HepG2 (cell line): ENCODE results near the gene STARD10. TPM values are rescaled to one million over a fixed set of nuclear protein-coding genes. Genes with fewer than 3 reads are reported as not detected.

Experiments used
- AKAP8 ChIP-seq: sonication (generic); formaldehyde crosslinking; IDR thresholded peaks from 2 replicates; pipeline ENCODE4 v1.5.1; 2020; ENCODE audit warnings: mild to moderate bottlenecking, missing genetic modification reagents
- ATF7 ChIP-seq, 2 experiments: fragments of 450-650 bp in 1 of 2; sonication (generic) in 1 of 2; formaldehyde crosslinking in 1 of 2; IDR thresholded peaks; 2 replicates each; pipeline versions ENCODE4 v1.4.0 to v1.6.1; 2016 to 2020; ENCODE audit warnings: antibody characterized with exemption in 1 of 2, mild to moderate bottlenecking in 1 of 2, missing genetic modification reagents in 1 of 2
- HOXA5 ChIP-seq: sonication (generic); formaldehyde crosslinking; IDR thresholded peaks from 2 replicates; pipeline ENCODE4 v1.4.0; 2020; ENCODE audit warnings: missing genetic modification reagents
- MATR3 ChIP-seq: sonication (generic); formaldehyde crosslinking; IDR thresholded peaks from 2 replicates; pipeline ENCODE4 v1.4.0; 2020; ENCODE audit warnings: missing genetic modification reagents
- MIER2 ChIP-seq: IDR thresholded peaks from 2 replicates; pipeline ENCODE4 v1.6.1; 2016; ENCODE audit warnings: missing biosample characterization, missing genetic modification reagents
- MZF1 ChIP-seq: sonication (generic); formaldehyde crosslinking; IDR thresholded peaks from 2 replicates; pipeline ENCODE4 v1.8.1; 2023; ENCODE audit warnings: mild to moderate bottlenecking, missing genetic modification reagents, borderline replicate concordance
- NBN ChIP-seq: fragments of 450-650 bp; conservative IDR thresholded peaks from 2 replicates; pipeline ENCODE4 v1.6.1; 2017
- NCOR1 ChIP-seq: fragments of 200-600 bp; sonication (generic); IDR thresholded peaks from 2 replicates; pipeline ENCODE4 v1.7.0; 2017; ENCODE audit warnings: antibody characterized with exemption, low read length, borderline replicate concordance
- SIN3A ChIP-seq: IDR thresholded peaks from 2 replicates; pipeline ENCODE4 v1.6.1; 2011; ENCODE audit warnings: low read depth, mild to moderate bottlenecking, control low read depth, low read length, borderline replicate concordance
- SMAD3 ChIP-seq: sonication (generic); formaldehyde crosslinking; IDR thresholded peaks from 2 replicates; pipeline ENCODE4 v1.4.0; 2020; ENCODE audit warnings: missing genetic modification reagents
- SP140L ChIP-seq: sonication (generic); formaldehyde crosslinking; IDR thresholded peaks from 2 replicates; pipeline ENCODE4 v1.4.0; 2020; ENCODE audit warnings: missing genetic modification reagents, borderline replicate concordance
- TCF12 ChIP-seq, 2 experiments: fragments of 450-650 bp in 1 of 2; sonication (generic) in 1 of 2; formaldehyde crosslinking in 1 of 2; IDR thresholded peaks; 2 replicates each; pipeline versions ENCODE4 v1.6.1 to v1.8.0; 2017 to 2022; ENCODE audit warnings: antibody characterized with exemption in 1 of 2, mild to moderate bottlenecking in 1 of 2, missing genetic modification reagents in 1 of 2, moderate library complexity in 1 of 2
- TOPORS ChIP-seq: sonication (generic); formaldehyde crosslinking; IDR thresholded peaks from 2 replicates; pipeline ENCODE4 v1.8.0; 2023; ENCODE audit warnings: mild to moderate bottlenecking, missing genetic modification reagents
- XRCC5 ChIP-seq: fragments of 200-400 bp; formaldehyde crosslinking; optimal IDR thresholded peaks from 2 replicates; pipeline ENCODE3; 2017; ENCODE audit warnings: mild to moderate bottlenecking, low read length
- ZEB1 ChIP-seq: IDR thresholded peaks from 2 replicates; pipeline ENCODE4 v1.6.1; 2012; ENCODE audit warnings: mild to moderate bottlenecking, low read depth, inconsistent platforms; ENCODE audit not compliant: insufficient replicate concordance
- ZMAT3 ChIP-seq: sonication (generic); formaldehyde crosslinking; conservative IDR thresholded peaks from 2 replicates; pipeline ENCODE4 v1.7.0; 2021; ENCODE audit warnings: missing genetic modification reagents
- ZNF124 ChIP-seq: sonication (generic); formaldehyde crosslinking; IDR thresholded peaks from 2 replicates; pipeline ENCODE4 v1.4.0; 2020; ENCODE audit warnings: missing genetic modification reagents
- ZNF17 ChIP-seq: sonication (generic); formaldehyde crosslinking; IDR thresholded peaks from 2 replicates; pipeline ENCODE4 v1.5.0; 2020; ENCODE audit warnings: mild to moderate bottlenecking, missing genetic modification reagents
- ZNF292 ChIP-seq: sonication (generic); formaldehyde crosslinking; IDR thresholded peaks from 2 replicates; pipeline ENCODE4 v1.8.1; 2022; ENCODE audit warnings: mild to moderate bottlenecking, low read depth, missing genetic modification reagents, borderline replicate concordance
- ZNF331 ChIP-seq: sonication (generic); formaldehyde crosslinking; IDR thresholded peaks from 2 replicates; pipeline ENCODE4 v1.4.0; 2020; ENCODE audit warnings: missing genetic modification reagents
- ZNF333 ChIP-seq: sonication (generic); formaldehyde crosslinking; IDR thresholded peaks from 2 replicates; pipeline ENCODE4 v1.4.0; 2020; ENCODE audit warnings: mild to moderate bottlenecking, missing genetic modification reagents, borderline replicate concordance
- ZNF432 ChIP-seq: sonication (generic); formaldehyde crosslinking; IDR thresholded peaks from 2 replicates; pipeline ENCODE4 v1.5.0; 2020; ENCODE audit warnings: missing genetic modification reagents, mild to moderate bottlenecking, borderline replicate concordance
- ZNF549 ChIP-seq: sonication (generic); formaldehyde crosslinking; IDR thresholded peaks from 2 replicates; pipeline ENCODE4 v1.5.0; 2020; ENCODE audit warnings: missing genetic modification reagents
- ZNF670 ChIP-seq: sonication (generic); formaldehyde crosslinking; IDR thresholded peaks from 2 replicates; pipeline ENCODE4 v1.8.0; 2022; ENCODE audit warnings: mild to moderate bottlenecking, missing genetic modification reagents, borderline replicate concordance
- polyA plus RNA-seq, 8 experiments: library from polyadenylated mRNA; depleted of rRNA in 3 of 8; stranded (reverse) in 7 of 8; unstranded in 1 of 8; fragments of >200 nt; fragmentation: Illumina TruSeq in 4 of 8; extraction: Trizol in 4 of 8; gene quantifications; 2 replicates each; pipeline versions ENCODE4 v1.2.1 to v1.2.3, GENCODE V29; 2011 to 2016; ENCODE audit warnings: low read depth in 4 of 8, missing spikeins in 1 of 8, mixed read lengths in 1 of 8; ENCODE audit not compliant: insufficient read depth in 1 of 8
- total RNA-seq, 5 experiments: library from RNA; depleted of rRNA; stranded (reverse); fragments of >200 nt; fragmentation: Illumina TruSeq; extraction: Trizol; gene quantifications; 2 replicates each; pipeline ENCODE4 v1.2.3, GENCODE V29; 2016; ENCODE audit warnings: low read depth in 1 of 5
- TF ChIP-seq, protein P1 (sequence below): sonication (generic); formaldehyde crosslinking; IDR thresholded peaks from 2 replicates; pipeline ENCODE4 v1.8.1; 2023; ENCODE audit warnings: missing genetic modification reagents, inconsistent platforms, borderline replicate concordance
- TF ChIP-seq, protein P2 (sequence below): sonication (generic); formaldehyde crosslinking; IDR thresholded peaks from 2 replicates; pipeline ENCODE4 v1.4.0; 2020; ENCODE audit warnings: mild to moderate bottlenecking, missing genetic modification reagents
- TF ChIP-seq, protein P3 (sequence below): sonication (generic); formaldehyde crosslinking; IDR thresholded peaks from 2 replicates; pipeline ENCODE4 v1.8.0; 2022; ENCODE audit warnings: missing genetic modification reagents, mild to moderate bottlenecking, moderate library complexity, borderline replicate concordance

STARD10 gene
- total and polyA plus RNA-seq, 2 of the 13 experiments (the other 11 are each of a cell fraction or from before 2014, with no cell fraction given) = 260 to 341 TPM

DNA sequence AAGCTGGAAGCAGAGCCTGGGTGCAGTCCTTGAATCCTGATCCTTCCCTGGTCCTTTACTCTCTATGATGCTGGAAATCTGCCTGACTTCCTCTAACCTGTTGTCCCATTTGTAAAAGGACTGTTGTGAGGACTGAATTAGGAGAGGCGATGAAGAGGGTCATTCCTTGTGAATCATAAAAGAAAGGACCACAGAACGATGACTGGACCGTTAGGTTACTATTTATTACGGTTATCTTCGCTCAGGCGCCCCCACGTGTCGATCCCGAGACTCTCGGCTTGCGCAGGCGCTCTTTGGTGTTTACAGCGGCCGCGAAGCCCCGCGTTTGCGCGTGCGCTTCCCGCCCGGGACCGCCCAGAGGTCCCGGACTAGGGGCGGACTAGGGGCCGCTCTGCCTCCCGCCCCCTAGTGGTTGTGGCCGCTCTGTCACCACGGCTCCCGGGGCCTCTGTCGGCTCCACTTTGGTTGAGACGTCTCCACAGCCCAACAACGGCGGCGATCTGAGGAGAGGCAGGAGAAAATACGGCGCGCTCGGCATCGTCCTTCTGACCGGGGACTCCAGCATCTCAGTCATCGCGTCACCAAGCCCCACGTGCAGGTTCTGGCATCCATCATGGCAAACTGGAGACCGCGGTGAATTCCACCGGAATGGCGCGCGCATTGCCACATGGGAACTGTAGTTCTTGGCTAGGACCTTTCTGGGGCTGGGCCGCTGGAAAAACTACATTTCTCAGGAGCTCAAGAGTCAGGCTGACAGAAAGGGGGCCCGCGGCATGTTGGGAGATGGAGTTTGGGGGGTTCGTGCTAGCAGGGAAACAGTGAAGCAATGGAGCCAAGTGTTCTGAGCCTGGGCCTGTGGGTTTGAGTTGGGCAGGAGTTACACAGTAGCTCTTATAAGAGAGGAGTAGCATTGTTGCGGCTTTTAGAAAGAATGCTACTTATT lies at the start of gene STARD10 (continued):
- TF ChIP-seq ZNF331 (CRISPR knock-in tag) = 0 out of 2 replicates have a peak, but pooled peaks have one; percentile 9
- peak; percentile 22 for TF ChIP-seq ZEB1
- no peak for TF ChIP-seq ZNF292 (CRISPR knock-in tag)
- no peak for TF ChIP-seq ZNF17 (CRISPR knock-in tag)
- TF ChIP-seq ZNF333 = no peak
- peak; percentile 95 for TF ChIP-seq XRCC5
- no peak for TF ChIP-seq ZNF549 (CRISPR knock-in tag)
- no peak for TF ChIP-seq MZF1 (CRISPR knock-in tag)
- TF ChIP-seq ATF7 (IDR thresholded peaks at IDR 0.05) = no peak
- no peak for TF ChIP-seq ATF7 (CRISPR knock-in tag; IDR thresholded peaks at IDR 0.05)
- no peak for TF ChIP-seq ZNF432 (CRISPR knock-in tag)
- no peak for TF ChIP-seq MATR3
- TF ChIP-seq HOXA5 (CRISPR knock-in tag) = peak; percentile 74; the same call in 1 of the 2 replicates
- TF ChIP-seq NBN = no peak
- TF ChIP-seq MIER2 = no peak
- no peak for TF ChIP-seq ZNF670
- no peak for TF ChIP-seq AKAP8 (CRISPR knock-in tag)
- TF ChIP-seq, protein P1, sequence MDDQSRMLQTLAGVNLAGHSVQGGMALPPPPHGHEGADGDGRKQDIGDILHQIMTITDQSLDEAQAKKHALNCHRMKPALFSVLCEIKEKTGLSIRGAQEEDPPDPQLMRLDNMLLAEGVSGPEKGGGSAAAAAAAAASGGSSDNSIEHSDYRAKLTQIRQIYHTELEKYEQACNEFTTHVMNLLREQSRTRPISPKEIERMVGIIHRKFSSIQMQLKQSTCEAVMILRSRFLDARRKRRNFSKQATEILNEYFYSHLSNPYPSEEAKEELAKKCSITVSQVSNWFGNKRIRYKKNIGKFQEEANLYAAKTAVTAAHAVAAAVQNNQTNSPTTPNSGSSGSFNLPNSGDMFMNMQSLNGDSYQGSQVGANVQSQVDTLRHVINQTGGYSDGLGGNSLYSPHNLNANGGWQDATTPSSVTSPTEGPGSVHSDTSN (CRISPR knock-in tag) = no peak
- TF ChIP-seq TOPORS (CRISPR knock-in tag) = no peak
- 0 out of 2 replicates have a peak, but pooled peaks have one; percentile 43 for TF ChIP-seq ZMAT3 (CRISPR knock-in tag)
- no peak for TF ChIP-seq NCOR1
- 0 out of 2 replicates have a peak, but pooled peaks have one; percentile 48 for TF ChIP-seq ZNF124 (CRISPR knock-in tag)
- TF ChIP-seq SMAD3 = 0 out of 2 replicates have a peak, but pooled peaks have one; percentile 51
- TF ChIP-seq SIN3A = no peak
- TF ChIP-seq, protein P2, sequence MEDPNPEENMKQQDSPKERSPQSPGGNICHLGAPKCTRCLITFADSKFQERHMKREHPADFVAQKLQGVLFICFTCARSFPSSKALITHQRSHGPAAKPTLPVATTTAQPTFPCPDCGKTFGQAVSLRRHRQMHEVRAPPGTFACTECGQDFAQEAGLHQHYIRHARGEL = no peak
- TF ChIP-seq TCF12 (IDR thresholded peaks at IDR 0.05) = no peak
- TF ChIP-seq TCF12 (CRISPR knock-in tag; IDR thresholded peaks at IDR 0.05) = no peak
- TF ChIP-seq, protein P3, sequence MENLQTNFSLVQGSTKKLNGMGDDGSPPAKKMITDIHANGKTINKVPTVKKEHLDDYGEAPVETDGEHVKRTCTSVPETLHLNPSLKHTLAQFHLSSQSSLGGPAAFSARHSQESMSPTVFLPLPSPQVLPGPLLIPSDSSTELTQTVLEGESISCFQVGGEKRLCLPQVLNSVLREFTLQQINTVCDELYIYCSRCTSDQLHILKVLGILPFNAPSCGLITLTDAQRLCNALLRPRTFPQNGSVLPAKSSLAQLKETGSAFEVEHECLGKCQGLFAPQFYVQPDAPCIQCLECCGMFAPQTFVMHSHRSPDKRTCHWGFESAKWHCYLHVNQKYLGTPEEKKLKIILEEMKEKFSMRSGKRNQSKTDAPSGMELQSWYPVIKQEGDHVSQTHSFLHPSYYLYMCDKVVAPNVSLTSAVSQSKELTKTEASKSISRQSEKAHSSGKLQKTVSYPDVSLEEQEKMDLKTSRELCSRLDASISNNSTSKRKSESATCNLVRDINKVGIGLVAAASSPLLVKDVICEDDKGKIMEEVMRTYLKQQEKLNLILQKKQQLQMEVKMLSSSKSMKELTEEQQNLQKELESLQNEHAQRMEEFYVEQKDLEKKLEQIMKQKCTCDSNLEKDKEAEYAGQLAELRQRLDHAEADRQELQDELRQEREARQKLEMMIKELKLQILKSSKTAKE (CRISPR knock-in tag) = no peak
- TF ChIP-seq SP140L (CRISPR knock-in tag) = no peak
